ENCODE results near the gene CADPS2.

Gene CADPS2

GRCh38 chr7:122463631-122464030 lies 422.6 kb downstream of the CADPS2 start:
- no peak overlapping the region for H3K27ac ChIP-seq (ENCODE audit: low read length)
- H3K36me3 ChIP-seq (replicated peaks; ENCODE audit: insufficient read depth, low read length) = no peaks in the 10 kb centered on the region
- no peaks in the 10 kb centered on the region for H3K4me1 ChIP-seq (ENCODE audit: low read length)
- no peak overlapping the region for H3K4me2 ChIP-seq (ENCODE audit: low read depth, low read length)
- no peaks in the 10 kb centered on the region for H3F3A ChIP-seq (ENCODE audit: insufficient read depth, low read length)
- no peak for DNase-seq
- no peak overlapping the region for H2AFZ ChIP-seq (ENCODE audit: low read length)
- H3K79me2 ChIP-seq (ENCODE audit: low read length) = no peaks in the 10 kb centered on the region
- no peak for TF ChIP-seq EZH2 (optimal IDR thresholded peaks at IDR 0.05; ENCODE audit: low read depth, low read length)
- TF ChIP-seq EZH2phosphoT487 (IDR thresholded peaks at IDR 0.05; ENCODE audit: low read length) = no peak
- no peak for TF ChIP-seq CTCF (IDR thresholded peaks at IDR 0.05; ENCODE audit: low read length)
- H3K4me3 ChIP-seq (ENCODE audit: low read length) = no peak overlapping the region
- no peaks in the 10 kb centered on the region for H4K20me1 ChIP-seq (ENCODE audit: insufficient read depth, low read length)
- no peaks in the 10 kb centered on the region for H3K27me3 ChIP-seq (replicated peaks; ENCODE audit: insufficient read depth, low read length)
- no peaks in the 10 kb centered on the region for H3K9me2 ChIP-seq (replicated peaks; ENCODE audit: insufficient read depth, low read length)
- no peaks in the 10 kb centered on the region for H3K9me3 ChIP-seq (replicated peaks; ENCODE audit: insufficient read depth, low read length)
- no peak overlapping the region for H3K9ac ChIP-seq (ENCODE audit: low read length)

- no peaks in the 10 kb centered on the region for H3K27me3 ChIP-seq (replicated peaks; ENCODE audit: insufficient read depth, low read length)
- H3K9me3 ChIP-seq (replicated peaks; ENCODE audit: insufficient read depth, low read length) = no peaks in the 10 kb centered on the region
- TF ChIP-seq CTCF (IDR thresholded peaks at IDR 0.05; ENCODE audit: low read length) (no peak), EZH2phosphoT487 (IDR thresholded peaks at IDR 0.05; ENCODE audit: low read length) (no peak), EZH2 (optimal IDR thresholded peaks at IDR 0.05; ENCODE audit: low read depth, low read length) (no peak)
Observed at GRCh38 chr7:122460936-122461335, 425.3 kb downstream of the CADPS2 start.

GRCh38 chr7:122457969-122458368 lies 428.3 kb downstream of the CADPS2 start:
- no peak overlapping the region for H3K27ac ChIP-seq (ENCODE audit: low read length)
- no peaks in the 10 kb centered on the region for H3K27me3 ChIP-seq (replicated peaks; ENCODE audit: insufficient read depth, low read length)
- no peak overlapping the region for H2AFZ ChIP-seq (ENCODE audit: low read length)
- TF ChIP-seq EZH2phosphoT487 (IDR thresholded peaks at IDR 0.05; ENCODE audit: low read length) (no peak), EZH2 (optimal IDR thresholded peaks at IDR 0.05; ENCODE audit: low read depth, low read length) (no peak), CTCF (IDR thresholded peaks at IDR 0.05; ENCODE audit: low read length) (no peak)
- no peaks in the 10 kb centered on the region for H3F3A ChIP-seq (ENCODE audit: insufficient read depth, low read length)
- no peaks in the 10 kb centered on the region for H4K20me1 ChIP-seq (ENCODE audit: insufficient read depth, low read length)
- H3K4me3 ChIP-seq (ENCODE audit: low read length) = no peak overlapping the region
- DNase-seq = no peak
- no peaks in the 10 kb centered on the region for H3K79me2 ChIP-seq (ENCODE audit: low read length)
- no peaks in the 10 kb centered on the region for H3K4me1 ChIP-seq (ENCODE audit: low read length)
- no peak overlapping the region for H3K4me2 ChIP-seq (ENCODE audit: low read depth, low read length)
- H3K9me3 ChIP-seq (replicated peaks; ENCODE audit: insufficient read depth, low read length) = no peaks in the 10 kb centered on the region
- no peaks in the 10 kb centered on the region for H3K36me3 ChIP-seq (replicated peaks; ENCODE audit: insufficient read depth, low read length)
- no peaks in the 10 kb centered on the region for H3K9me2 ChIP-seq (replicated peaks; ENCODE audit: insufficient read depth, low read length)
- H3K9ac ChIP-seq (ENCODE audit: low read length) = no peak overlapping the region

More at GRCh38 chr7:122460936-122461335, 425.3 kb downstream of the CADPS2 start:
- no peak for DNase-seq
- Histone ChIP-seq H3K4me2 (ENCODE audit: low read depth, low read length) (no peak overlapping the region), H3K36me3 (replicated peaks; ENCODE audit: insufficient read depth, low read length) (no peaks in the 10 kb centered on the region), H4K20me1 (ENCODE audit: insufficient read depth, low read length) (no peaks in the 10 kb centered on the region), H3K4me3 (ENCODE audit: low read length) (no peak overlapping the region), H3K27ac (ENCODE audit: low read length) (no peak overlapping the region), H3K79me2 (ENCODE audit: low read length) (no peaks in the 10 kb centered on the region), H3F3A (ENCODE audit: insufficient read depth, low read length) (no peaks in the 10 kb centered on the region), H2AFZ (ENCODE audit: low read length) (no peak overlapping the region), H3K9me2 (replicated peaks; ENCODE audit: insufficient read depth, low read length) (no peaks in the 10 kb centered on the region), H3K4me1 (ENCODE audit: low read length) (no peaks in the 10 kb centered on the region), H3K9ac (ENCODE audit: low read length) (no peak overlapping the region)

Data from MM.1S (cell line).